Loucy (cell line): Measurements from ENCODE around the gene PARP12.

Source experiments
- CTCF ChIP-seq: fragments of 200-600 bp; sonication (generic); conservative IDR thresholded peaks from 2 replicates; pipeline ENCODE4 v1.5.1; 2014; ENCODE audit warnings: mild to moderate bottlenecking, antibody characterized with exemption, low read length
- EZH2phosphoT487 ChIP-seq: fragments of 200-600 bp; IDR thresholded peaks from 2 replicates; pipeline ENCODE4 v1.6.1; 2018; ENCODE audit warnings: antibody characterized with exemption, mild to moderate bottlenecking, moderate library complexity, borderline replicate concordance

- TF ChIP-seq CTCF (no peak), EZH2phosphoT487 (no peak)
Measured at GRCh38 chr7:140078392-140078791, 15.6 kb upstream of the PARP12 start.
